Endothelial cell of umbilical vein (primary cell): ENCODE data around the gene HECW1. TPM values are rescaled to one million over a fixed set of nuclear protein-coding genes. Genes with fewer than 3 reads are reported as not detected.

Source experiments
- BruUV-seq: library from RNA; stranded (reverse); fragments of 400-500 nt; replicated peaks from 2 replicates; lab custom pipeline; 2021; lab: Mats Ljungman, UMichigan
- CTCF ChIA-PET: fragments of 300-600, 350-600 bp; sonication (Branson Sonifier 250); formaldehyde crosslinking; loops from one replicate; lab custom pipeline; 2021; ENCODE audit warnings: antibody characterized with exemption, inconsistent platforms; lab: Charles Lee
- POLR2A ChIA-PET: fragments of 300-600, 350-600 bp; sonication (Branson Sonifier 250); formaldehyde crosslinking; loops from one replicate; lab custom pipeline; 2021; ENCODE audit warnings: antibody characterized with exemption, inconsistent platforms; lab: Charles Lee
- DNase-seq: peaks from one replicate; pipeline ENCODE4 v3.0.0-alpha.2; 2011; ENCODE audit warnings: low read depth, low spot score
- FAIRE-seq: peaks from 2 replicates; lab custom pipeline; 2011; peaks lifted over from hg19 to GRCh38; lab: Jason Lieb, UNC
- H2AFZ ChIP-seq: 2 replicates; pipeline ENCODE4 v1.6.0; 2012; ENCODE audit warnings: low read depth, low read length, control low read depth, inconsistent platforms
- H3K27ac ChIP-seq: 2 replicates; pipeline ENCODE4 v1.5.1; 2011; ENCODE audit warnings: low read depth, mild to moderate bottlenecking, control low read depth, low read length, moderate library complexity; ENCODE audit not compliant: insufficient read depth
- H3K27me3 ChIP-seq, 2 experiments: 2 replicates each; pipeline versions ENCODE4 v1.6.0 to v1.6.1; 2011; ENCODE audit warnings: low read length in 2 of 2, mixed read lengths in 1 of 2; ENCODE audit not compliant: control insufficient read depth in 2 of 2, insufficient read depth in 2 of 2
- H3K36me3 ChIP-seq, 2 experiments: 2 replicates in 1 of 2; 3 replicates in 1 of 2; pipeline ENCODE4 v1.5.1; 2011; ENCODE audit warnings: low read length in 2 of 2, mild to moderate bottlenecking in 1 of 2, moderate library complexity in 1 of 2; ENCODE audit not compliant: control insufficient read depth in 2 of 2, insufficient read depth in 2 of 2; ENCODE audit errors: extremely low read depth in 1 of 2
- H3K4me1 ChIP-seq: 3 replicates; pipeline ENCODE4 v1.5.1; 2011; ENCODE audit warnings: mild to moderate bottlenecking, low read length; ENCODE audit not compliant: control insufficient read depth, insufficient read depth; ENCODE audit errors: extremely low read depth
- H3K4me2 ChIP-seq: 2 replicates; pipeline ENCODE4 v1.6.1; 2011; ENCODE audit warnings: low read length, control low read depth, mixed read lengths; ENCODE audit not compliant: insufficient read depth
- H3K4me3 ChIP-seq, 3 experiments: fragments of 200-600 bp in 1 of 3; sonication (generic), shearing (Covaris generic) in 1 of 3; replicated peaks in 1 of 3; 2 replicates each; pipeline ENCODE4 v1.5.1; 2011 to 2016; ENCODE audit warnings: control low read depth in 3 of 3, low read length in 3 of 3, mild to moderate bottlenecking in 2 of 3, inconsistent platforms in 1 of 3, low read depth in 1 of 3, moderate library complexity in 1 of 3; ENCODE audit not compliant: insufficient read depth in 1 of 3
- H3K79me2 ChIP-seq: 2 replicates; pipeline ENCODE4 v1.6.0; 2012; ENCODE audit warnings: low read length, inconsistent platforms; ENCODE audit not compliant: control insufficient read depth, insufficient read depth
- H3K9ac ChIP-seq: replicated peaks from 2 replicates; pipeline ENCODE3; 2011; ENCODE audit warnings: low read length, control low read depth; ENCODE audit not compliant: insufficient read depth; ENCODE audit errors: extremely low read depth
- H3K9me1 ChIP-seq: replicated peaks from 3 replicates; pipeline ENCODE4 v1.6.0; 2011; ENCODE audit warnings: mild to moderate bottlenecking, low read length; ENCODE audit not compliant: control insufficient read depth, insufficient read depth; ENCODE audit errors: extremely low read depth
- H3K9me3 ChIP-seq: replicated peaks from 2 replicates; pipeline ENCODE4 v1.5.1; 2012; ENCODE audit warnings: low read length, inconsistent platforms; ENCODE audit not compliant: control insufficient read depth, insufficient read depth
- H4K20me1 ChIP-seq: replicated peaks from 2 replicates; pipeline ENCODE3; 2011; ENCODE audit warnings: mild to moderate bottlenecking, low read length; ENCODE audit not compliant: control insufficient read depth, insufficient read depth; ENCODE audit errors: extremely low read depth
- CTCF ChIP-seq, 2 donors: IDR thresholded peaks; 1 replicate in 1 of 2; 2 replicates in 1 of 2; pipeline ENCODE4 v1.5.1; 2011; ENCODE audit warnings: low read length in 2 of 2, mild to moderate bottlenecking in 2 of 2, moderate library complexity in 2 of 2, control low read depth in 1 of 2, inconsistent platforms in 1 of 2, low read depth in 1 of 2; ENCODE audit not compliant: insufficient read depth in 1 of 2; ENCODE audit errors: extremely low read depth in 1 of 2
- FOS ChIP-seq: IDR thresholded peaks from 2 replicates; pipeline ENCODE4 v1.6.1; 2011; ENCODE audit warnings: mild to moderate bottlenecking, low read length, moderate library complexity, borderline replicate concordance; ENCODE audit not compliant: insufficient read depth
- dilution Hi-C: fragments of 300-500 bp; cut with MboI; formaldehyde crosslinking; loops from one replicate; pipeline ENCODE4 v1.15.0; 2019; ENCODE audit warnings: low sequenced_read_pairs; ENCODE audit not compliant: extremely low pct_ligation_motif_present
- intact Hi-C: fragments of 100-400 bp; cut with micrococcal nuclease; formaldehyde crosslinking; loops from one replicate; pipeline ENCODE4 v1.10.0; 2022
- polyA plus RNA-seq, 4 experiments: library from polyadenylated mRNA; depleted of rRNA in 3 of 4; stranded (reverse) in 3 of 4; unstranded in 1 of 4; fragments of >200 nt; gene quantifications; 2 replicates each; pipeline versions ENCODE4 v1.2.1 to v1.2.3, GENCODE V29; 2011 to 2012; ENCODE audit warnings: missing spikeins in 1 of 4
- total RNA-seq: library from RNA; stranded (reverse); gene quantifications from 2 replicates; pipeline ENCODE4 v1.2.3, GENCODE V29; 2021

The HECW1 gene
- total and polyA plus RNA-seq, 2 donors (not counting 3 experiments of a cell fraction or from before 2014, with no cell fraction given) = not detected

DNA sequence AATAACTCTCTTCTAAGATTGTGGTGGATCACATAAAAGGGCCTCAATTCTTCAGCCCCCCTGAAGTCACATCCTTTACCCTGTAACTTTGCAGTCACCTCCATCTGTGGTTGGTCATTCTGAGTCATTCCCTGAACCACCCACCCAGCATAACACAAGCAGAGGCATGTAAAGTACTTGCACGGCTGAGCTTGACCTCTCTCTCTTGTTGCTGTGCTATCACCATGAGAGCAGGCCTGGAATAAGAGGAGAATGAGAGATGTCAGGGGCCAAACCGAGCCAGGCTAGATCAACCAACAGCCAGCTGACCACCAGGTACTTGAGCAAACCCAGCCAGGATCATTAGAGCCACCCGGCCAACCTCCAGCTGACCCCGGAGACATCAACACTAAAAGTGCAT lies 457.0 kb downstream of the HECW1 start:
- DNase-seq = no peak
- dilution Hi-C loops = no loop called here

More for the DNA sequence above, 457.0 kb downstream of the HECW1 start:
- H3K9me3 ChIP-seq = no peaks in the 10 kb centered on the region
- no TSS peak for BruUV-seq
- H3K27me3 ChIP-seq = no peaks in the 10 kb centered on the region
- intact Hi-C loops = no loop called here
- H3K79me2 ChIP-seq = no peaks in the 10 kb centered on the region
- no peak overlapping the region for H3K9ac ChIP-seq
- H3K4me1 ChIP-seq = peaks cover 9% of the 10 kb centered on the region
- TF ChIP-seq FOS (peak; percentile 31), CTCF (IDR thresholded peaks at IDR 0.05; ENCODE audit: extremely low read depth in 1 of 2, insufficient read depth in 1 of 2, low read depth in 1 of 2, low read length in 2 of 2) (no peak)
- H3K9me1 ChIP-seq = no peaks in the 10 kb centered on the region
- peak overlapping the region; percentile 62 for H2AFZ ChIP-seq
- no peak overlapping the region for H3K27ac ChIP-seq
- H3K4me2 ChIP-seq = no peak overlapping the region
- H3K36me3 ChIP-seq = no peaks in the 10 kb centered on the region
- H4K20me1 ChIP-seq = no peaks in the 10 kb centered on the region
- ChIA-PET CTCF (interaction anchor here (1.2 to 2.5 kb wide), 5 partner anchors 9 to 153 kb away, joined by 3 to 16 read pairs (median 4); partner anchors contain the start of gene STK17A), POLR2A (interaction anchor here (1.0 kb wide), 1 partner anchor 13 kb away, joined by 3 read pairs; the partner anchor contains the start of gene STK17A)
- FAIRE-seq = no peak
- no peak overlapping the region for H3K4me3 ChIP-seq
